GM12878 (cell line): Measurements from ENCODE around the gene PLAC8L1.

Experiments
- GABPA ChIP-seq: IDR thresholded peaks from 2 replicates; pipeline ENCODE4 v1.6.1; 2014; ENCODE audit warnings: antibody characterized with exemption, low read depth, mild to moderate bottlenecking, inconsistent platforms
- POLR2A ChIP-seq: IDR thresholded peaks from 2 replicates; pipeline ENCODE4 v1.6.1; 2011; ENCODE audit warnings: low read depth, mild to moderate bottlenecking, low read length
- ZNF24 ChIP-seq: fragments of 450-650 bp; IDR thresholded peaks from 2 replicates; pipeline ENCODE4 v1.6.1; 2017; ENCODE audit warnings: antibody characterized with exemption, mild to moderate bottlenecking

DNA sequence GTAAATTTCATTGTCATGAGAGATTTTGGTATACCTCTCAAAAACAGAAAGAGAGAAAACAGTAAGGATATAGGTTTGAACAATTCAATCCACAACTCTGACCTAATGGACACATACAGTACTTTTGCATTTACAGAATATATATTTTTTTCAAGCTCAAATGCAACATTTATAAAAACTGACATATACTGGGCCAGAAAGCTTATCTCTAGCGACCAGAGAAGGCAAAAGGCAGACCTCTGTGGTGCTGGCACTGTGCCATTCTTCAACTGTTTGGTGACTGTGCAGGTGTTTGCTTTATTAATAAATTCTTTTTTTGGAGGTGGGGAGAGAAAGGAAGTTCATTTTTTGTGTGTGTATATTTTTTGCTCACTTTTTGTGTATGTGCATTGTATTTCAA lies 6.0 kb upstream of the PLAC8L1 start:
- TF ChIP-seq POLR2A, result no peak
- TF ChIP-seq ZNF24, result no peak
- no peak for TF ChIP-seq GABPA
